Tibial nerve (tissue), 4 donors: ENCODE data around the gene HS2ST1. TPM values are rescaled to one million over a fixed set of nuclear protein-coding genes. Genes with fewer than 3 reads are reported as not detected.

Source experiments
- DNase-seq, 2 donors: peaks; one replicate each; pipeline ENCODE4 v3.0.0-alpha.2; 2019; ENCODE audit warnings: low spot score in 2 of 2
- H3K27ac ChIP-seq, 4 donors: fragments of 200-600 bp; sonication (generic) in 3 of 4; one replicate each; pipeline ENCODE4 v1.5.1; 2017 to 2019; ENCODE audit warnings: mild to moderate bottlenecking in 1 of 4
- H3K27me3 ChIP-seq, 2 donors: fragments of 200-600 bp; sonication (generic) in 1 of 2; one replicate each; pipeline versions ENCODE4 v1.5.1 to v1.6.0; 2017 to 2019
- H3K36me3 ChIP-seq, 3 donors: fragments of 200-600 bp; sonication (generic); one replicate each; pipeline ENCODE4 v1.5.1; 2018 to 2019
- H3K4me1 ChIP-seq, 4 donors: fragments of 200-600 bp; sonication (generic) in 3 of 4; one replicate each; pipeline ENCODE4 v1.5.1; 2017 to 2019
- H3K4me3 ChIP-seq, 4 donors: fragments of 200-600 bp; sonication (generic) in 3 of 4; one replicate each; pipeline ENCODE4 v1.5.1; 2017 to 2019; ENCODE audit warnings: mild to moderate bottlenecking in 1 of 4, moderate library complexity in 1 of 4
- H3K9me3 ChIP-seq, 4 donors: fragments of 200-600 bp; sonication (generic) in 3 of 4; one replicate each; pipeline ENCODE4 v1.5.1; 2017 to 2019
- CTCF ChIP-seq, 5 experiments: fragments of 200-600 bp in 3 of 5; fragments of 450-650 bp in 2 of 5; sonication (generic) in 3 of 5; IDR thresholded peaks; one replicate each; pipeline ENCODE4 v1.5.1; 2016 to 2019; ENCODE audit warnings: antibody characterized with exemption in 5 of 5, mild to moderate bottlenecking in 3 of 5, moderate library complexity in 2 of 5
- EP300 ChIP-seq, 2 donors: sonication (generic); formaldehyde crosslinking; IDR thresholded peaks; one replicate each; pipeline ENCODE4 v1.6.1; 2017; ENCODE audit warnings: antibody characterized with exemption in 2 of 2, mild to moderate bottlenecking in 1 of 2
- POLR2A ChIP-seq, 2 donors: fragments of 450-650 bp; IDR thresholded peaks; one replicate each; pipeline ENCODE4 v1.6.1; 2017; ENCODE audit warnings: antibody characterized with exemption in 2 of 2, mild to moderate bottlenecking in 2 of 2, moderate library complexity in 2 of 2
- WGBS, 2 donors: methylation state at CpG; one replicate each; pipeline ENCODE4 v1.1.5; 2018; 5-methylcytosine and 5-hydroxymethylcytosine counted together
- total RNA-seq, 4 donors: library from RNA; depleted of rRNA; stranded (reverse); fragments of >200 nt; gene quantifications; one replicate each; pipeline ENCODE4 v1.1.0, GENCODE V29; 2016

The HS2ST1 gene
- total RNA-seq, 4 donors from 2014 or later = 10.3 to 12.9 (median 11.2) TPM

- no peaks in the 10 kb centered on the region for H3K9me3 ChIP-seq
- H3K4me3 ChIP-seq = no peak overlapping the region
- no peak for TF ChIP-seq POLR2A (IDR thresholded peaks at IDR 0.05)
- TF ChIP-seq CTCF (IDR thresholded peaks at IDR 0.05) = no peak
- TF ChIP-seq EP300 (IDR thresholded peaks at IDR 0.05) = no peak
- H3K36me3 ChIP-seq = no peaks in the 10 kb centered on the region
- H3K27me3 ChIP-seq = no peaks in the 10 kb centered on the region
- H3K4me1 ChIP-seq = no peaks in the 10 kb centered on the region
- DNase-seq = no peak
- H3K27ac ChIP-seq = no peak overlapping the region
These were observed 79.6 kb downstream of the HS2ST1 start for GRCh38 chr1:86994061-86994460.

- WGBS, 2 donors = 50 to 52% methylated on average over 1 of the region's 1 CpG
- Histone ChIP-seq H3K9me3 (no peaks in the 10 kb centered on the region), H3K27me3 (no peaks in the 10 kb centered on the region), H3K4me1 (no peaks in the 10 kb centered on the region), H3K27ac (no peak overlapping the region), H3K4me3 (no peak overlapping the region), H3K36me3 (no peaks in the 10 kb centered on the region)
- TF ChIP-seq CTCF (IDR thresholded peaks at IDR 0.05) (no peak), EP300 (IDR thresholded peaks at IDR 0.05) (no peak), POLR2A (IDR thresholded peaks at IDR 0.05) (no peak)
- no peak for DNase-seq
These were observed 83.1 kb downstream of the HS2ST1 start for GRCh38 chr1:86997538-86997937.

GRCh38 chr1:86998280-86998679, 83.8 kb downstream of the HS2ST1 start:
- Histone ChIP-seq H3K36me3 (no peaks in the 10 kb centered on the region), H3K4me1 (no peaks in the 10 kb centered on the region), H3K9me3 (no peaks in the 10 kb centered on the region), H3K4me3 (no peak overlapping the region), H3K27ac (no peak overlapping the region), H3K27me3 (no peaks in the 10 kb centered on the region)
- DNase-seq = no peak
- TF ChIP-seq EP300 (IDR thresholded peaks at IDR 0.05) (no peak), POLR2A (IDR thresholded peaks at IDR 0.05) (no peak), CTCF (IDR thresholded peaks at IDR 0.05) (no peak)
- 86 to 93% methylated on average over 3 of the region's 3 CpGs for WGBS, 2 donors

DNA sequence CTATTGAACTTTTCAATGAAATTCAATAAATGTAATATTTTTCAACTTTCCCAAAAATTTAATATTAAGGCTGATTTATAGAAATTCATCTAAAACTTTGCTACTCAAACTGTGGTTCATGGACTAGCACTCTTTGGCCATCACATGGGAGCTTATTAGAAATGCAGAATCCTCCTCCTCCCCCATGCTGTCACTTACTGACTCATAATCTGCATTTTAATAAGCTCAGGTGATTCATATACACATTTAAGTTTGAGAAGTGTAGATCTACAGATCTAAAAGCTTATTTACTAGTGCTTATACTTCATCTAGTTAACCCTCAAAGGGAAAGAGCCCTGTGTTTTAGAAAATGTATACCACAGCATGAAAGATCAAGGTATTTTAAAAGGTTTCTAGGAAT, 84.3 kb downstream of the HS2ST1 start:
- Histone ChIP-seq H3K27me3 (no peaks in the 10 kb centered on the region), H3K27ac (no peak overlapping the region), H3K9me3 (no peaks in the 10 kb centered on the region), H3K36me3 (no peaks in the 10 kb centered on the region), H3K4me1 (no peaks in the 10 kb centered on the region), H3K4me3 (no peak overlapping the region)
- DNase-seq = no peak
- no peak for TF ChIP-seq POLR2A (IDR thresholded peaks at IDR 0.05)

- no peak for DNase-seq
- H3K4me3 ChIP-seq = no peak overlapping the region
- H3K4me1 ChIP-seq = no peaks in the 10 kb centered on the region
- no peaks in the 10 kb centered on the region for H3K36me3 ChIP-seq
- WGBS, 2 donors = 28 to 31% methylated on average over 2 of the region's 2 CpGs
- no peaks in the 10 kb centered on the region for H3K27me3 ChIP-seq
- no peaks in the 10 kb centered on the region for H3K9me3 ChIP-seq
- TF ChIP-seq POLR2A (IDR thresholded peaks at IDR 0.05) = no peak
- TF ChIP-seq EP300 (IDR thresholded peaks at IDR 0.05) = no peak
- TF ChIP-seq CTCF (IDR thresholded peaks at IDR 0.05) = no peak
- no peak overlapping the region for H3K27ac ChIP-seq
These were observed 86.0 kb downstream of the HS2ST1 start for GRCh38 chr1:87000460-87000859.

- H3K9me3 ChIP-seq = no peaks in the 10 kb centered on the region
- H3K27ac ChIP-seq = no peak overlapping the region
- H3K4me3 ChIP-seq = no peak overlapping the region
- 94% methylated on average over 1 of the region's 1 CpG for WGBS, 2 donors
- H3K4me1 ChIP-seq = no peaks in the 10 kb centered on the region
- no peak for TF ChIP-seq CTCF (IDR thresholded peaks at IDR 0.05)
- no peaks in the 10 kb centered on the region for H3K36me3 ChIP-seq
- H3K27me3 ChIP-seq = no peaks in the 10 kb centered on the region
- no peak for DNase-seq
These were observed 90.4 kb downstream of the HS2ST1 start for GRCh38 chr1:87004857-87005256.
